NOMO-1 (cell line): ENCODE results near the gene TM9SF4.

Experiments
- DNase-seq, 2 experiments: peaks; one replicate each; lab custom pipeline; 2025; ENCODE audit not compliant: unreplicated experiment in 2 of 2; lab: John Stamatoyannopoulos, UW

The TM9SF4 gene

GRCh38 chr20:32126919-32127318, 17.4 kb downstream of the TM9SF4 start:
- DNase-seq: no peak

- DNase-seq: no peak
Observed at GRCh38 chr20:32127347-32127746, 17.8 kb downstream of the TM9SF4 start.

- DNase-seq: no peak
Observed at GRCh38 chr20:32128167-32128566, 18.7 kb downstream of the TM9SF4 start.

- no peak for DNase-seq
Observed at GRCh38 chr20:32129863-32130262, 20.3 kb downstream of the TM9SF4 start.

- no peak for DNase-seq
Observed at GRCh38 chr20:32130352-32130751, 20.8 kb downstream of the TM9SF4 start.

GRCh38 chr20:32130965-32131364, 21.5 kb downstream of the TM9SF4 start:
- no peak for DNase-seq

GRCh38 chr20:32132911-32133549, 23.5 kb downstream of the TM9SF4 start:
- no peak for DNase-seq

GRCh38 chr20:32134026-32134425, 24.5 kb downstream of the TM9SF4 start:
- no peak for DNase-seq

- no peak for DNase-seq
Observed at GRCh38 chr20:32135983-32136515, 26.5 kb downstream of the TM9SF4 start.

GRCh38 chr20:32138921-32139320, 29.4 kb downstream of the TM9SF4 start:
- no peak for DNase-seq

- DNase-seq: no peak
Observed at GRCh38 chr20:32139947-32140346, 30.4 kb downstream of the TM9SF4 start.

GRCh38 chr20:32140603-32141002, 31.1 kb downstream of the TM9SF4 start:
- DNase-seq: no peak

GRCh38 chr20:32141465-32141980, 32.0 kb downstream of the TM9SF4 start:
- DNase-seq: no peak

GRCh38 chr20:32142088-32142487, 32.6 kb downstream of the TM9SF4 start:
- no peak for DNase-seq

- no peak for DNase-seq
Observed at GRCh38 chr20:32142991-32143390, 33.5 kb downstream of the TM9SF4 start.

- no peak for DNase-seq
Observed at GRCh38 chr20:32144898-32145662, 35.6 kb downstream of the TM9SF4 start.

GRCh38 chr20:32149566-32150170, 40.2 kb downstream of the TM9SF4 start:
- no peak for DNase-seq

- no peak for DNase-seq
Observed at GRCh38 chr20:32150291-32150848, 40.9 kb downstream of the TM9SF4 start.

- DNase-seq: no peak
Observed at GRCh38 chr20:32152421-32153155, 43.1 kb downstream of the TM9SF4 start.

- no peak for DNase-seq
Observed at GRCh38 chr20:32153156-32153665, 43.7 kb downstream of the TM9SF4 start.
